Medulla oblongata (tissue), 1 donor: ENCODE measurements around the gene ZNF516.
"Not testable (repeated sequence)": the region's sequence is repeated elsewhere in the genome, so short reads cannot be mapped to it uniquely, and the experiment has no call there.

ENCODE experiments used
- DNase-seq: peaks from one replicate; pipeline ENCODE4 v3.0.0-alpha.2; 2015; ENCODE audit errors: extremely low spot score

Gene ZNF516

GRCh38 chr18:76495006-76495370 is at the start of gene ZNF516:
Gene ZNF516 (minus strand): TSS chr18:76495242. CDS start chr18:76443054, 52,188 bp downstream.
- DNase-seq: no peak

- no peak for DNase-seq
These were observed 43.8 kb upstream of the ZNF516 start for GRCh38 chr18:76538846-76539245.

- no peak for DNase-seq
These were observed 42.6 kb upstream of the ZNF516 start for GRCh38 chr18:76537621-76538020.

GRCh38 chr18:76536593-76536992 is 41.6 kb upstream of the ZNF516 start:
- DNase-seq: not testable (repeated sequence)

- DNase-seq: no peak
These were observed 37.8 kb upstream of the ZNF516 start for GRCh38 chr18:76532875-76533274.

- DNase-seq: no peak
These were observed 35.8 kb upstream of the ZNF516 start for GRCh38 chr18:76530846-76531245.

GRCh38 chr18:76530391-76530790 is 35.3 kb upstream of the ZNF516 start:
- no peak for DNase-seq

- no peak for DNase-seq
These were observed 34.4 kb upstream of the ZNF516 start for GRCh38 chr18:76529433-76529811.

- DNase-seq: no peak
These were observed 33.7 kb upstream of the ZNF516 start for GRCh38 chr18:76528477-76529432.

- DNase-seq: no peak
These were observed 30.9 kb upstream of the ZNF516 start for GRCh38 chr18:76525911-76526310.

GRCh38 chr18:76524900-76525698 is 30.1 kb upstream of the ZNF516 start:
- DNase-seq: peak; percentile 21

- DNase-seq: no peak
These were observed 29.4 kb upstream of the ZNF516 start for GRCh38 chr18:76524477-76524876.

GRCh38 chr18:76522551-76522950 is 27.5 kb upstream of the ZNF516 start:
- no peak for DNase-seq

GRCh38 chr18:76522122-76522503 is 27.1 kb upstream of the ZNF516 start:
- no peak for DNase-seq

- no peak for DNase-seq
These were observed 26.5 kb upstream of the ZNF516 start for GRCh38 chr18:76521417-76522121.

GRCh38 chr18:76518860-76519538 is 24.0 kb upstream of the ZNF516 start:
- DNase-seq: no peak

GRCh38 chr18:76518123-76518859 is 23.2 kb upstream of the ZNF516 start:
- no peak for DNase-seq

GRCh38 chr18:76515576-76515975 is 20.5 kb upstream of the ZNF516 start:
- DNase-seq: no peak

- no peak for DNase-seq
These were observed 19.5 kb upstream of the ZNF516 start for GRCh38 chr18:76514573-76514972.

GRCh38 chr18:76507830-76508385 is 12.9 kb upstream of the ZNF516 start:
- DNase-seq: no peak
